Omental fat pad (tissue), 4 donors: ENCODE measurements around the gene DNER. TPM values are rescaled to one million over a fixed set of nuclear protein-coding genes. Genes with fewer than 3 reads are reported as not detected.

ENCODE experiments used
- ATAC-seq: fragments of 150-250 bp; one replicate; pipeline ENCODE4 v1.9.1; 2016; ENCODE audit warnings: mild to moderate bottlenecking, moderate library complexity; ENCODE audit not compliant: low FRiP score
- DNase-seq: peaks from one replicate; pipeline ENCODE4 v3.0.0-alpha.2; 2019; ENCODE audit warnings: low spot score
- total RNA-seq, 4 donors: library from RNA; depleted of rRNA; stranded (reverse); fragments of >200 nt; gene quantifications; one replicate each; pipeline ENCODE4 v1.1.0, GENCODE V29; 2016
- TF ChIP-seq, protein P1 (sequence below), 3 donors: fragments of 450-650 bp; IDR thresholded peaks; one replicate each; pipeline ENCODE4 v1.5.1; 2016 to 2017; ENCODE audit warnings: antibody characterized with exemption in 3 of 3, mild to moderate bottlenecking in 3 of 3, moderate library complexity in 2 of 3

DNER gene
- total RNA-seq, 4 donors from 2014 or later, result 3.1 to 12.2 (median 8.7) TPM

DNA sequence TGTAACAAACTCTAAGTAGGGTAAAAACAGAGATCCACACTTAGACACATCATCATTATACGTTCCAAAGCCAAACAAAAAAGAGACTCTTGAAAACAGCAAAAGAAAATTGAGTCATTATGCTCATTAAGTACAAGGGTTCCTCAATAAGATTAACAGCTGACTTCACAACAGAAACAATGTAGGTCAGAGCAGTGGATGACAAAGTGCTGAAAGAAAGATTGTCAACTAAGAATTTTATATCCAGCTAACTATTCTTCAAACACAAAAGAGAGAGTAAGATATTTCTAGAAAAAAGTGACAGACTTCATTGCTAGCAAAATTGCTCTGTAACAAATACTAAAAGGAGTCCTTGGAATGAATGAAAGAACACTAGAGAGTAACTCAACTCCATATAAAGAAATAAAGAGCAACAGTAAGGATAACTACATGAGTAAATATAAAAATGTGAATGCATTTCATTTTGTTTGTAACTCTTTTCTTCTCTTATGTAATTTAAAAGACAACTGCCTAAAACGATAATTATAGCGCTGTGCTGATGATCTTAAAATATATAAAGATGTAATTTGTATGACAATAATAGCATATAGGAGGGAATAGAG is 23.8 kb upstream of the DNER start:
- TF ChIP-seq, protein P1, sequence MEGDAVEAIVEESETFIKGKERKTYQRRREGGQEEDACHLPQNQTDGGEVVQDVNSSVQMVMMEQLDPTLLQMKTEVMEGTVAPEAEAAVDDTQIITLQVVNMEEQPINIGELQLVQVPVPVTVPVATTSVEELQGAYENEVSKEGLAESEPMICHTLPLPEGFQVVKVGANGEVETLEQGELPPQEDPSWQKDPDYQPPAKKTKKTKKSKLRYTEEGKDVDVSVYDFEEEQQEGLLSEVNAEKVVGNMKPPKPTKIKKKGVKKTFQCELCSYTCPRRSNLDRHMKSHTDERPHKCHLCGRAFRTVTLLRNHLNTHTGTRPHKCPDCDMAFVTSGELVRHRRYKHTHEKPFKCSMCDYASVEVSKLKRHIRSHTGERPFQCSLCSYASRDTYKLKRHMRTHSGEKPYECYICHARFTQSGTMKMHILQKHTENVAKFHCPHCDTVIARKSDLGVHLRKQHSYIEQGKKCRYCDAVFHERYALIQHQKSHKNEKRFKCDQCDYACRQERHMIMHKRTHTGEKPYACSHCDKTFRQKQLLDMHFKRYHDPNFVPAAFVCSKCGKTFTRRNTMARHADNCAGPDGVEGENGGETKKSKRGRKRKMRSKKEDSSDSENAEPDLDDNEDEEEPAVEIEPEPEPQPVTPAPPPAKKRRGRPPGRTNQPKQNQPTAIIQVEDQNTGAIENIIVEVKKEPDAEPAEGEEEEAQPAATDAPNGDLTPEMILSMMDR (IDR thresholded peaks at IDR 0.05), result no peak
- DNase-seq, result no peak
- no peak for ATAC-seq

DNA sequence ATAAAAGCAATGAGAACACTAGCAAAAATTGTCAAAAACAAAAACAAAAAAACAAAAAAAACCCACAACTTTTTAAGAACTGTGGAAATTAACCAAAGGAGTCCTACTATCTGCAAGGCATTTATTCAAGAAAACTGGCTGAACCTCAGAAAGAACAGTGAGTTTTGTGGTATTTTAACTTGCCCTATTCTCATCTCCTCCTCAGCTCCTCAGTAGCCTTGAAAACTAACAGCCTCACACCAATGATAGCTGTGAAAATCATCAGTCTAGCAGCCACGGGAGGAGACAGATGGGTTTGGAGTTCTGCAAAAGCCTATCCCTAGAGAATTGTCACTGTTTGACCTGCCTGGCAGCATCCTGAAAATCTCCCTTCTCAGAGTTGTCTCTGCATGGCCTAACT is 20.1 kb upstream of the DNER start:
- DNase-seq (no peak), ATAC-seq (no peak)
- TF ChIP-seq, protein P1 (IDR thresholded peaks at IDR 0.05), result no peak

DNA sequence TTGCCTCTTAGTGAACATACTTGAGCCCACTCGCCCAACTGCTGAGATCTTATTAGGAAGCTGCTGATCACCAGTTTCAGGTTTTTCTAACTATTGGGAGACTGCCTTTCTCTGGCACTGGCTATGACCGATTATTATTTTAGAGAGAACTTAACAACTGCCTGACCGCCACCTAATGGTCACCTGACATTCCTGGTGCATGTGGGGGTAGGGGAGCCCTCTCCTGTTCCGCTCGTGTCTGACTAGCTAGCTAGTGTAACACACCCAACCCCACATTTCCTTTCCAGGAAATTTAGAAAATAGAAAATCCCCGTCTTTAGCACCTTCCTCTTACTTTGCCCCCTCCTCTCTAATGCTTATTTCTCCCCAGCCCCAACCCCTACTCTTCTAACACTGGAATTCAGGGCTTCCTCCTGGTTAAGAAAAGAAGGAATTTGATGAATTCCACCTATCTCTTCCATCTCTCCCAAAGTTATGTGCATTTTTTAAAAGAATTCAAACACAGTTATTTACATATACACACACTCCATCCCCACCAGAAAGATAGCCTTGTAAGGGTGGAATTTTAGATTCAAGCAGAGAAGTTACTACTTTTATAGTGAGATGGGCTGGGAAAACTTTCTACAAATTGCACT is 19.4 kb upstream of the DNER start:
- TF ChIP-seq, protein P1 (IDR thresholded peaks at IDR 0.05), result no peak
- DNase-seq (no peak), ATAC-seq (no peak)

DNA sequence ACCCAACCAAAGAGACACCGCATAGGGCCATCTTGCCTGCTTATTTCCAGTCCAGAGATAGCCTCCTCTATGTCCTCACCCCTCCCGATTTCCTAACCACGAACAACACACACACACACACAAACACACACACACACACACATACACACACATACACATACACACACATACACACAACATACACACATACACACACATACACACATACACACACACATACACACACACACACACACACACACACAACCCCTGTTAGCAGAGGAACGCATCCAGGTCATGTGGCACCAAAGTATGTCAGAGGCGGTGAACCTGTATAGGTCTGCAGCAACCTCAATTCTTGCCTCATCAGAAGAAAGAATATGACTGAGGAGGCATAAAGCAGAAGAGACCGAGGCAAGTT is 18.5 kb upstream of the DNER start:
- TF ChIP-seq, protein P1 (IDR thresholded peaks at IDR 0.05), result no peak
- ATAC-seq, result no peak

DNA sequence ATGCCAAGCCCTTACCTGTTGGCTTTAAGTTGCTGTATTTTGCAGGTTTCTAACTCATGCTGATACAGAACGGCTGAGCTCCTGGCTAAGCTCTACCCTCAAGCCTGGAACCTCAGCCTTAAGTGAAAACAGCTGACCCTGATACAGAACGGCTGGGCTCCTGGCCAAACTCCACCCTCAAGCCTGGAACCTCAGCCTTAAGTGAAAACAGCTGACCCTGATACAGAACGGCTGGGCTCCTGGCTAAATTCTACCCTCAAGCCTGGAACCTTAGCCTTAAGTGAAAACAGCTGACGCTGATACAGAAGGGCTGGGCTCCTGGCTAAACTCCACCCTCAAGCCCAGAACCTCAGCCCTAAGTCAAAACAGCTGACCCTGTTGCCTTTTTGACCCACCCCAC is 17.6 kb upstream of the DNER start:
- ATAC-seq, result no peak
- no peak for DNase-seq
- TF ChIP-seq, protein P1 (IDR thresholded peaks at IDR 0.05), result no peak

More for the DNA sequence above, 18.5 kb upstream of the DNER start:
- DNase-seq, result no peak

DNA sequence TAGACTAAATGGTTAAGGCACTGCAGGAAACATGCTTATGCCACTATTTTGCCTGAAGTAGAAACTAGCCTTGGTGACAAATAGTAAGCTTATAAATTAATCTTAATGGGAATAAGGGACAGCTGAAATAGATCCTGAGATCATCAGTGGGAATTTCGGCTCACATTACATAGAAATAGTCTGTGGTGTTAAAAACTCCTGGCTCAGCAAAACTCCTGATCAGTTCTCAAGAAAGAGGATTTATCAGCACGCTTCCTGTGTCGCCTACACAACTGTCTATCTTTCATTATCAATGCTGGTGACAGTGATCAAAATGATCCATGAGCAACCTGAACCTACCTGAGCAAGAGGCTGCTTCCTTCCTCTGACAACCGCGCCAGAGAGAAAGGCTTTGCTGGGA is 17.0 kb upstream of the DNER start:
- DNase-seq (no peak), ATAC-seq (no peak)
- TF ChIP-seq, protein P1 (IDR thresholded peaks at IDR 0.05), result no peak

DNA sequence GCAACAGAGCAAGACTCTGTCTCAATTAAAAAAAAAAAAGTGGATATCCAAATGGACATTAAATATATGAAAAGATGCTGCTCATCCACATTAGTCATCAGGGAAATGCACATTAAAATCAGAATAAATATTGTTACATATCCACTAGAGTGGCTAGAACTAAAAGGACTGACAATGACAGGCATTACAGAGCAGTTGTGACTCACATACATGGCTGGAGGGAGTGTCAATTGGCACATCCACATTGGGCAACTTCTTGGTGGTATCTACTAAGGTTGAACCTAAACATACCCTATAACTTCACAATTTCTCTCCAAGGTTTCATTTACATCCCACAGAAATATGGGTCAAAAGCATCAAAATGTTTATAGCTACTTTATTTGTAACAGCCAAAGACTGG is 14.0 kb upstream of the DNER start:
- TF ChIP-seq, protein P1 (IDR thresholded peaks at IDR 0.05), result no peak
- DNase-seq (no peak), ATAC-seq (no peak)
